T-cell (primary cell): ENCODE results near the gene TOP1. TPM values are rescaled to one million over a fixed set of nuclear protein-coding genes. Genes with fewer than 3 reads are reported as not detected.

Experiments
- ATAC-seq, 4 experiments: fragments of 200-7000 bp in 3 of 4; fragments of 150-1000 bp in 1 of 4; cut with Tn5 transposase; replicated peaks in 1 of 4; 1 replicate in 3 of 4; 2 replicates in 1 of 4; pipeline ENCODE4 v1.10.0; 2021; ENCODE audit warnings: moderate library complexity in 3 of 4, mild to moderate bottlenecking in 2 of 4, moderate number of reproducible peaks in 1 of 4
- CTCF ChIA-PET, 2 donors: fragments of 300-600 bp; sonication (Branson Sonifier 250); formaldehyde crosslinking; loops; one replicate each; lab custom pipeline; 2022; ENCODE audit warnings: antibody characterized with exemption in 2 of 2; lab: Charles Lee
- POLR2A ChIA-PET, 2 donors: fragments of 300-600 bp; sonication (Branson Sonifier 250); formaldehyde crosslinking; loops; one replicate each; lab custom pipeline; 2022; ENCODE audit warnings: antibody characterized with exemption in 2 of 2; lab: Charles Lee
- DNase-seq, 35 experiments: peaks; one replicate each; pipeline versions ENCODE4 v3.0.0 to v3.0.0-alpha.2; 2013 to 2023
- H3K27ac ChIP-seq: one replicate; pipeline ENCODE4 v1.5.1; 2013; ENCODE audit warnings: low read length
- H3K27me3 ChIP-seq, 2 experiments: replicated peaks in 1 of 2; 1 replicate in 1 of 2; 2 replicates in 1 of 2; pipeline versions ENCODE4 v1.6.1 to v1.7.0; 2013; ENCODE audit warnings: low read length in 1 of 2, mixed read lengths in 1 of 2; ENCODE audit not compliant: control insufficient read depth in 2 of 2, insufficient read depth in 2 of 2; ENCODE audit errors: extremely low read depth in 1 of 2
- H3K36me3 ChIP-seq, 2 donors: 1 replicate in 1 of 2; 2 replicates in 1 of 2; pipeline versions ENCODE4 v1.6.1 to v1.7.0; 2013; ENCODE audit warnings: low read length in 1 of 2; ENCODE audit not compliant: control insufficient read depth in 2 of 2, insufficient read depth in 1 of 2; ENCODE audit errors: extremely low read depth in 1 of 2
- H3K4me1 ChIP-seq, 2 experiments: 1 replicate in 1 of 2; 2 replicates in 1 of 2; pipeline versions ENCODE4 v1.6.1 to v1.7.0; 2013; ENCODE audit warnings: low read length in 2 of 2, mixed read lengths in 1 of 2; ENCODE audit not compliant: insufficient read depth in 2 of 2, control insufficient read depth in 1 of 2; ENCODE audit errors: extremely low read depth in 1 of 2
- H3K4me3 ChIP-seq, 2 donors: 1 replicate in 1 of 2; 2 replicates in 1 of 2; pipeline versions ENCODE4 v1.5.1 to v1.7.0; 2013; ENCODE audit warnings: mild to moderate bottlenecking in 2 of 2, low read length in 1 of 2, moderate library complexity in 1 of 2; ENCODE audit not compliant: control insufficient read depth in 1 of 2; ENCODE audit errors: extremely low read depth in 1 of 2
- H3K9me3 ChIP-seq: 2 replicates; pipeline ENCODE4 v1.7.0; 2013
- H3K27ac Mint-ChIP-seq, 2 donors: one replicate each; pipeline ENCODE4 v1.8.0; 2020 to 2021; ENCODE audit warnings: mild to moderate bottlenecking in 2 of 2, mixed read lengths in 2 of 2
- H3K27me3 Mint-ChIP-seq, 2 donors: one replicate each; pipeline ENCODE4 v1.8.0; 2021 to 2022; ENCODE audit warnings: mixed read lengths in 2 of 2
- H3K36me3 Mint-ChIP-seq: one replicate; pipeline ENCODE4 v1.8.0; 2021; ENCODE audit warnings: mixed read lengths
- H3K4me1 Mint-ChIP-seq, 3 donors: one replicate each; pipeline ENCODE4 v1.8.0; 2020 to 2022; ENCODE audit warnings: mixed read lengths in 3 of 3, mild to moderate bottlenecking in 1 of 3
- H3K4me3 Mint-ChIP-seq, 3 donors: one replicate each; pipeline ENCODE4 v1.8.0; 2020 to 2022; ENCODE audit warnings: mild to moderate bottlenecking in 3 of 3, mixed read lengths in 3 of 3, moderate library complexity in 3 of 3
- H3K9me3 Mint-ChIP-seq, 3 donors: one replicate each; pipeline ENCODE4 v1.8.0; 2020 to 2022; ENCODE audit warnings: mixed read lengths in 3 of 3
- WGBS: methylation state at CpG from one replicate; pipeline ENCODE4 v1.1.5; 2013; ENCODE audit warnings: missing lambda C conversion rate; ENCODE audit not compliant: insufficient coverage; 5-methylcytosine and 5-hydroxymethylcytosine counted together
- total RNA-seq, 35 experiments: library from RNA in 6 of 35; stranded (reverse) in 6 of 35; fragments of 120-200 nt in 1 of 35; gene quantifications; one replicate each; pipeline versions ENCODE4 v1.2.1 to v1.2.4 and lab custom pipeline; 2013 to 2026

The TOP1 gene
- total RNA-seq, 5 donors from 2014 or later (not counting 1 experiment from before 2014, with no cell fraction given), result 30.2 to 41.2 (median 38.1) TPM

DNA sequence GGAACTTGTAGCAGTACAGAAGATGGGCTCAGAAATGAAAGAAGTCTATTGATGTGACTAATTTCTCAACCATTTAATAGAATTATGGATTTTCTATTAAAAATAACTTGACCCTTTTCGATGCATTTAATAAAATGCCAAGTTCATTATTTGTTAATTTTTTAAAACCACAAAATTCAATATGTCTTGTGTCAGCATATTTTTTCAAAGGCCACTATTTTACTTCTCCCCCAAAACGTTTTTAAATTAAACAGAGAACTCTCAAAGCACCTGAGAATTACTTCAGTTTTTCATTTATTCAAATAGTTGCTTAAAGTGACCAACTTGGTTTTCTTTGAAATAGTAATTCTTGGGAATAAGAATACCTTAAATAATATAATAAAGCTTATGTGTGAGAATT lies 8.6 kb downstream of the TOP1 start:
- CTCF ChIA-PET, result interaction anchor here in 1 of 2 donors (0.8 kb wide), 1 partner anchor 11 kb away, joined by 3 read pairs; no protein-coding TSS in a partner anchor

DNA sequence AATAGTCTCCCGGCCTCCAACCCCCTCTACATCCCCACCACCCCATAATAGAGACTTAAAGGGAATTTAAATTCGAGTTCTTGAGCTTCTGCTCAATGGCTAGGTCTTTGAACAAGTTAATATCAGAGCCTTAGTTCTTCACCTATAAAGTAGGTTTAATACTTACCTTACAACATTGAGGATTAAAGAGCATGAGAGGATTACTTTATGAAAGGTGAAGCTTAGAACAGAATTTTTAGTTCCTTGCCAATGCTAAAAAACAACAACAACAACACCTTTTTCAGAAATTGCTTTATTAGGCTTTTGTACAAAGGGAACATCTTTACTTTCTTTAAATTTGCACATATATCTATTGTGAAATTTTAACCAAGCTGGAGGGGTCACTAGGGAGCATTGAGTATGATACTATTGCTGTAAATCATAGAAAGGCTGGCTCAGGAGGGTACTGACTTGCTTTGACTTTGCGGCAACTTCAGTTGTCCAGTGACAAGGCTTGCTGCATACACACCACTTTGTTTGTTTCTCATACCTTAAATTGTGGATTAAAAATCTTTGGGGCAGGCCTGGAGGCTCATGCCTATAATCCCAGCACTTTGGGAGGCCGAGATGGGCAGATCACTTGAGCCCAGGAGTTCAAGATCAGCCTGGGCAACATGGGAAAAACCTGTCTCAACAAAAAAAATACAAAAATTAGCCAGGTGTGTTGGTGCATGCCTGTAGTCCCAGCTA lies 9.7 kb downstream of the TOP1 start:
- CTCF ChIA-PET, result interaction anchor here in 1 of 2 donors (0.8 kb wide), 1 partner anchor 10 kb away, joined by 3 read pairs; no protein-coding TSS in a partner anchor
- POLR2A ChIA-PET, result interaction anchor here in 1 of 2 donors (0.6 to 1.0 kb wide), 2 partner anchors 8 to 28 kb away, joined by 3 to 5 read pairs; no protein-coding TSS in a partner anchor

More for the DNA sequence above, 8.6 kb downstream of the TOP1 start:
- no peak overlapping the region for H3K4me3 Mint-ChIP-seq
- H3K27me3 Mint-ChIP-seq, result no peaks in the 10 kb centered on the region
- Histone ChIP-seq H3K27me3 (no peaks in the 10 kb centered on the region), H3K36me3 (peaks cover 0 to 4% of the 10 kb centered on the region in 2 donors), H3K4me1 (peaks cover 31 to 49% of the 10 kb centered on the region in 2 experiments), H3K4me3 (no peak overlapping the region), H3K27ac (no peak overlapping the region), H3K9me3 (no peaks in the 10 kb centered on the region)
- peaks cover 30% of the 10 kb centered on the region for H3K36me3 Mint-ChIP-seq
- POLR2A ChIA-PET, result interaction anchor here in 1 of 2 donors (1.0 kb wide), 1 partner anchor 9 kb away, joined by 5 read pairs; no protein-coding TSS in a partner anchor
- peaks cover 90 to 96% (median 96%) of the 10 kb centered on the region in 3 donors for H3K4me1 Mint-ChIP-seq
- no peak for DNase-seq
- no CpG with 5 or more reads among the region's 2 CpGs for WGBS
- no peak overlapping the region for H3K27ac Mint-ChIP-seq
- ATAC-seq, result no peak
- no peaks in the 10 kb centered on the region for H3K9me3 Mint-ChIP-seq

DNA sequence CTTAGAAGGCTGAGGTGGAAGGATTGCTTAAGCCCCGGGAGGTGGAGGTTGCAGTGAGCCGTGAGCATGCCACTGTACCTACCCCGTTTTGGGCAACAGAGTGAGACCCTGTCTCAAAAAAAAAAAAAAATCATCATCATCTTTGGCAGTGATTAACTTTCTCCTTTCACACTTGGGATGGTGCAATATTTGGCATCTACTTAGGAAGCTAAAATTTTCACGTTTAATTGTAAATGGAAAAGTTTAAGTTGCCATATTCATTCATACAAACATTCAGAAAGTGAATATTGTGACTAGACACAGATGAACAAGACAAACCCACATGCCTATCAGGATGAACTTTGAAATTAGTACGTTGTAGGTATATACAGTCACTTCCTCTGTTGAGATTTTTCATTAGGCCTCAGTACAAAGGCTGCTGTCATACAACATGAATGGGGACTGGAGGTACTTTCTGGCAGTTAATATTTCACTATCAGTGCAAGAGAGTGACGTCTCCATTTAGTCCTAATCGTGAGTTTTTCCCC lies 10.3 kb downstream of the TOP1 start:
- Histone ChIP-seq H3K27me3 (no peaks in the 10 kb centered on the region), H3K27ac (no peak overlapping the region), H3K4me3 (no peak overlapping the region), H3K4me1 (peaks cover 32 to 43% of the 10 kb centered on the region in 2 experiments), H3K36me3 (peaks cover 0 to 4% of the 10 kb centered on the region in 2 donors), H3K9me3 (no peaks in the 10 kb centered on the region)
- ChIA-PET POLR2A (interaction anchor here in 1 of 2 donors (0.6 kb wide), 1 partner anchor 27 kb away, joined by 3 read pairs; no protein-coding TSS in a partner anchor), CTCF (no interaction called here)
- no peaks in the 10 kb centered on the region for H3K9me3 Mint-ChIP-seq
- peaks cover 27% of the 10 kb centered on the region for H3K36me3 Mint-ChIP-seq
- peaks cover 90 to 96% (median 94%) of the 10 kb centered on the region in 3 donors for H3K4me1 Mint-ChIP-seq
- ATAC-seq (peak in 1 of 4 experiments; percentile 47), DNase-seq (no peak)
- peak overlapping the region in 1 of 3 donors; percentile 15 for H3K4me3 Mint-ChIP-seq
- no peaks in the 10 kb centered on the region for H3K27me3 Mint-ChIP-seq
- H3K27ac Mint-ChIP-seq, result peak overlapping the region in 1 of 2 donors; percentile 4
- no CpG with 5 or more reads among the region's 7 CpGs for WGBS

More for the DNA sequence above, 9.7 kb downstream of the TOP1 start:
- peaks cover 90 to 96% (median 96%) of the 10 kb centered on the region in 3 donors for H3K4me1 Mint-ChIP-seq
- no CpG with 5 or more reads among the region's 4 CpGs for WGBS
- no peaks in the 10 kb centered on the region for H3K27me3 Mint-ChIP-seq
- peak overlapping the region in 1 of 3 donors; percentile 15 for H3K4me3 Mint-ChIP-seq
- H3K36me3 ChIP-seq, result peaks cover 0 to 4% of the 10 kb centered on the region in 2 donors
- H3K36me3 Mint-ChIP-seq, result peaks cover 27% of the 10 kb centered on the region
- ATAC-seq (no peak), DNase-seq (no peak)
- H3K9me3 ChIP-seq, result no peaks in the 10 kb centered on the region
- H3K27ac Mint-ChIP-seq, result peak overlapping the region in 1 of 2 donors; percentile 28
- no peaks in the 10 kb centered on the region for H3K9me3 Mint-ChIP-seq
- H3K27me3 ChIP-seq, result no peaks in the 10 kb centered on the region
- no peak overlapping the region for H3K4me3 ChIP-seq
- peaks cover 32 to 45% of the 10 kb centered on the region in 2 experiments for H3K4me1 ChIP-seq
- H3K27ac ChIP-seq, result no peak overlapping the region

DNA sequence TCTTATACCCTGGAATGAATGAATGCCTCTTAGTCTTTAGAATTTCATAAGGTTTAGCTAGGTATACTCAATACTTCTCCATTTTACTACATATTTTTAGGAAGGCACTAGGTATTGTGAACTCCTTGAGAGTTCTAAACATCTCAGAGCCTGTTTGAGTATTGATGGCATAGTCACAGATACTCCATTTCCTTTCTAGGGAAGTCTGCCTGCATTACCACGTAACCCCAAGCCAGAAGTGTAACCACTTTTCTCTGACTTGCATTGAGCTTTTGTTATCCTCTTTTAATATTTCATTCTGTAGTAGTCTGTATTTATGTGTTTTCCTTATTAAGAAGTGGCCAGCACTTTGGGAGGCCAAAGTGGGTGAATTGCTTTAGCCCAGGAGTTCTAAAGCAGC lies 12.2 kb downstream of the TOP1 start:
- H3K9me3 ChIP-seq, result no peaks in the 10 kb centered on the region
- Mint-ChIP-seq H3K27ac (peak overlapping the region; percentile 63 to 72), H3K9me3 (no peaks in the 10 kb centered on the region), H3K4me3 (peak overlapping the region in 2 of 3 donors; percentile 1 to 53), H3K27me3 (no peaks in the 10 kb centered on the region), H3K4me1 (peaks cover 85 to 93% (median 92%) of the 10 kb centered on the region in 3 donors), H3K36me3 (peaks cover 15% of the 10 kb centered on the region)
- H3K27me3 ChIP-seq, result no peaks in the 10 kb centered on the region
- no peak overlapping the region for H3K4me3 ChIP-seq
- H3K4me1 ChIP-seq, result peaks cover 24 to 39% of the 10 kb centered on the region in 2 experiments
- DNase-seq (no peak), ATAC-seq (peak; percentile 57 to 72 (median 66))
- no CpG with 5 or more reads among the region's 1 CpG for WGBS
- ChIA-PET POLR2A (interaction anchor here (0.6 to 0.7 kb wide), 2 partner anchors 11 to 90 kb away, joined by 4 to 9 read pairs; no protein-coding TSS in a partner anchor), CTCF (interaction anchor here in 1 of 2 donors (0.6 to 0.7 kb wide), 2 partner anchors 39 to 413 kb away, joined by 3 to 6 read pairs; no protein-coding TSS in a partner anchor)
- no peak overlapping the region for H3K27ac ChIP-seq
- peaks cover 0 to 4% of the 10 kb centered on the region in 2 donors for H3K36me3 ChIP-seq

DNA sequence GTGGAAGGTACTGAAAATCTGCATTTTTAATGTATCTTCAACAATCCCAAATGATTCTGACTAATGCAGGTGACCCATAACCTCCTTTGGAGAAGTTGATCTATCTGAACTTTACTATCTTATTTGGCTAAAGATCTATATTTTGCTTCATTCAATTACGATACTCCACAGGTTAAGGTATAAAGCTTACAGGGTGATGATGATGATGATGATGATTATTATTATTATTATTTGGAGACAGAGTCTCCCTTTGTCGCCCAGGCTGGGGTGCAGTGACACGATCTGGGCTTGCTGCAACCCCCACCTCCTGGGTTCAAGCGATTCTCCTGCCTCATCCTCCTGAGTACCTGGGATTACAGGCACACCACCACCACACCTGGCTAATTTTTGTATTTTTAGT lies 13.1 kb downstream of the TOP1 start:
- H3K27me3 Mint-ChIP-seq, result no peaks in the 10 kb centered on the region
- peak overlapping the region in 1 of 2 donors; percentile 71 for H3K27ac Mint-ChIP-seq
- no peak overlapping the region for H3K4me3 Mint-ChIP-seq

More for the DNA sequence above, 13.1 kb downstream of the TOP1 start:
- ATAC-seq (no peak), DNase-seq (no peak)
- no peak overlapping the region for H3K4me3 ChIP-seq
- no peaks in the 10 kb centered on the region for H3K27me3 ChIP-seq
- H3K36me3 ChIP-seq, result peaks cover 0 to 2% of the 10 kb centered on the region in 2 donors
- H3K36me3 Mint-ChIP-seq, result peaks cover 7% of the 10 kb centered on the region
- CTCF ChIA-PET, result interaction anchor here in 1 of 2 donors (1.2 kb wide), 1 partner anchor 51 kb away, joined by 3 read pairs; no protein-coding TSS in a partner anchor
- H3K4me1 ChIP-seq, result peaks cover 29 to 44% of the 10 kb centered on the region in 2 experiments
- no peaks in the 10 kb centered on the region for H3K9me3 ChIP-seq
- no CpG with 5 or more reads among the region's 4 CpGs for WGBS
- POLR2A ChIA-PET, result interaction anchor here in 1 of 2 donors (0.7 kb wide), 1 partner anchor 16 kb away, joined by 3 read pairs; no protein-coding TSS in a partner anchor
- H3K27ac ChIP-seq, result no peak overlapping the region
- H3K9me3 Mint-ChIP-seq, result no peaks in the 10 kb centered on the region
- H3K4me1 Mint-ChIP-seq, result peaks cover 86 to 93% (median 93%) of the 10 kb centered on the region in 3 donors
